Testis (tissue), 3 donors: ENCODE data around the gene CLNK. TPM values are rescaled to one million over a fixed set of nuclear protein-coding genes. Genes with fewer than 3 reads are reported as not detected.

Experiments
- DNase-seq: peaks from one replicate; pipeline ENCODE4 v3.0.0-alpha.2; 2019
- H3K27ac ChIP-seq, 2 donors: fragments of 200-600 bp; sonication (generic); one replicate each; pipeline ENCODE4 v1.5.1; 2019
- H3K27me3 ChIP-seq: fragments of 200-600 bp; sonication (generic); one replicate; pipeline ENCODE4 v1.5.1; 2019
- H3K36me3 ChIP-seq: fragments of 200-600 bp; sonication (generic); one replicate; pipeline ENCODE4 v1.5.1; 2017; ENCODE audit warnings: low read depth; ENCODE audit errors: missing control alignments
- H3K4me1 ChIP-seq: fragments of 200-600 bp; sonication (generic); one replicate; pipeline ENCODE4 v1.5.1; 2019
- H3K4me3 ChIP-seq, 2 donors: fragments of 200-600 bp; sonication (generic); one replicate each; pipeline ENCODE4 v1.5.1; 2017 to 2019
- H3K9me3 ChIP-seq: fragments of 200-600 bp; sonication (generic); one replicate; pipeline ENCODE4 v1.5.1; 2017
- CTCF ChIP-seq, 3 experiments: fragments of 450-650 bp in 2 of 3; fragments of 200-600 bp in 1 of 3; sonication (generic) in 1 of 3; IDR thresholded peaks; one replicate each; pipeline ENCODE4 v1.5.1; 2016 to 2019; ENCODE audit warnings: antibody characterized with exemption in 3 of 3, mild to moderate bottlenecking in 2 of 3, moderate library complexity in 1 of 3
- POLR2A ChIP-seq: fragments of 450-650 bp; IDR thresholded peaks from one replicate; pipeline ENCODE4 v1.6.1; 2017; ENCODE audit warnings: antibody characterized with exemption, mild to moderate bottlenecking, moderate library complexity
- WGBS, 2 donors: methylation state at CpG; one replicate each; pipeline ENCODE4 v1.1.5; 2018; 5-methylcytosine and 5-hydroxymethylcytosine counted together
- intact Hi-C: fragments of 100-400 bp; cut with DNase I; formaldehyde crosslinking; loops from one replicate; pipeline ENCODE4 v1.15.1; 2023; ENCODE audit warnings: low total_unique reads
- polyA plus RNA-seq: library from polyadenylated mRNA; stranded (reverse); fragments of 350-450 nt; fragmentation: Illumina TruSeq; extraction: RNeasy Lipid Tissue Mini Kit (QIAGEN cat#74804); gene quantifications from one replicate; pipeline ENCODE4 v1.2.3, GENCODE V29; 2014; ENCODE audit warnings: low read depth, low replicate concordance; ENCODE audit not compliant: insufficient read depth
- total RNA-seq, 2 donors: library from RNA; depleted of rRNA; stranded (reverse); fragments of >200 nt; gene quantifications; one replicate each; pipeline ENCODE4 v1.2.3, GENCODE V29; 2016

Gene CLNK
- total and polyA plus RNA-seq, 3 donors from 2014 or later, result 0.12 to 0.94 TPM; not detected in 1

- intact Hi-C loops, result no loop called here
- H3K4me3 ChIP-seq, result no peak overlapping the region
- peaks cover 7% of the 10 kb centered on the region for H3K4me1 ChIP-seq
- no peaks in the 10 kb centered on the region for H3K36me3 ChIP-seq
- no peaks in the 10 kb centered on the region for H3K27me3 ChIP-seq
- 87 to 90% methylated on average over 5 of the region's 5 CpGs for WGBS, 2 donors
- TF ChIP-seq CTCF (IDR thresholded peaks at IDR 0.05) (no peak), POLR2A (no peak)
- H3K9me3 ChIP-seq, result no peaks in the 10 kb centered on the region
- no peak for DNase-seq
- no peak overlapping the region for H3K27ac ChIP-seq
These were observed 160.3 kb downstream of the CLNK start for GRCh38 chr4:10524196-10524833.

GRCh38 chr4:10521424-10521823 is 163.1 kb downstream of the CLNK start:
- no peak for TF ChIP-seq CTCF (IDR thresholded peaks at IDR 0.05)
- TF ChIP-seq POLR2A, result no peak
- intact Hi-C loops, result no loop called here
- Histone ChIP-seq H3K27me3 (no peaks in the 10 kb centered on the region), H3K9me3 (no peaks in the 10 kb centered on the region), H3K4me3 (no peak overlapping the region), H3K4me1 (no peaks in the 10 kb centered on the region), H3K36me3 (no peaks in the 10 kb centered on the region), H3K27ac (no peak overlapping the region)
- WGBS, 2 donors, result 95% methylated on average over 3 of the region's 3 CpGs
- DNase-seq, result no peak

GRCh38 chr4:10509733-10510132 is 174.8 kb downstream of the CLNK start:
- 77 to 86% methylated on average over 3 of the region's 3 CpGs for WGBS, 2 donors
- no peak overlapping the region for H3K4me3 ChIP-seq
- no peak for DNase-seq

GRCh38 chr4:10506077-10506476 is 178.5 kb downstream of the CLNK start:
- TF ChIP-seq POLR2A (no peak), CTCF (IDR thresholded peaks at IDR 0.05) (no peak)
- Histone ChIP-seq H3K36me3 (no peaks in the 10 kb centered on the region), H3K27ac (no peak overlapping the region), H3K9me3 (no peaks in the 10 kb centered on the region), H3K4me1 (no peaks in the 10 kb centered on the region), H3K27me3 (no peaks in the 10 kb centered on the region), H3K4me3 (no peak overlapping the region)
- no peak for DNase-seq
- WGBS, 2 donors, result 88 to 89% methylated on average over 4 of the region's 4 CpGs
- intact Hi-C loops, result no loop called here

More at GRCh38 chr4:10509733-10510132, 174.8 kb downstream of the CLNK start:
- Histone ChIP-seq H3K36me3 (no peaks in the 10 kb centered on the region), H3K27ac (no peak overlapping the region), H3K27me3 (no peaks in the 10 kb centered on the region), H3K4me1 (no peaks in the 10 kb centered on the region), H3K9me3 (no peaks in the 10 kb centered on the region)
- intact Hi-C loops, result no loop called here
- TF ChIP-seq POLR2A (no peak), CTCF (IDR thresholded peaks at IDR 0.05) (no peak)

- Histone ChIP-seq H3K36me3 (no peaks in the 10 kb centered on the region), H3K4me1 (no peaks in the 10 kb centered on the region), H3K9me3 (no peaks in the 10 kb centered on the region), H3K4me3 (no peak overlapping the region), H3K27ac (peak overlapping the region in 1 of 2 donors; percentile 47), H3K27me3 (no peaks in the 10 kb centered on the region)
- TF ChIP-seq CTCF (IDR thresholded peaks at IDR 0.05) (no peak), POLR2A (no peak)
- DNase-seq, result no peak
- 57 to 62% methylated on average over 5 of the region's 5 CpGs for WGBS, 2 donors
- intact Hi-C loops, result no loop called here
These were observed 179.9 kb downstream of the CLNK start for GRCh38 chr4:10504570-10505179.
